ENCODE results near the gene DUSP12.
A peak's percentile ranks its signal among the peaks of the same experiment; 100 is the strongest.
"Not testable (repeated sequence)": the region's sequence is repeated elsewhere in the genome, so short reads cannot be mapped to it uniquely, and the experiment has no call there.

The DUSP12 gene
- long read RNA-seq, donor 1, transcript DUSP12-201 (6 exons, 1,270 nt) = major isoform, 17 of 28 reads
- long read RNA-seq, donor 1, partial matches to known transcripts = 7 of 28 reads
- long read RNA-seq, donor 1, other reads (novel, unspliced or antisense) = 0 of 28 reads
- long read RNA-seq, donor 2, partial matches to known transcripts = 0 of 10 reads
- long read RNA-seq, donor 2, other reads (novel, unspliced or antisense) = 7 of 10 reads
- long read RNA-seq, donor 3, partial matches to known transcripts = 11 of 19 reads
- long read RNA-seq, donor 3, other reads (novel, unspliced or antisense) = 5 of 19 reads
- long read RNA-seq, donor 4, transcript DUSP12-201 (6 exons, 1,270 nt) = major isoform, 6 of 16 reads
- long read RNA-seq, donor 4, transcript DUSP12-203 (5 exons, 740 nt) = minor isoform, 5 of 16 reads
- long read RNA-seq, donor 4, partial matches to known transcripts = 5 of 16 reads
- long read RNA-seq, donor 4, other reads (novel, unspliced or antisense) = 0 of 16 reads
- long read RNA-seq, donor 5, transcript DUSP12-201 (6 exons, 1,270 nt) = major isoform, 8 of 18 reads
- long read RNA-seq, donor 5, partial matches to known transcripts = 0 of 18 reads
- long read RNA-seq, donor 5, other reads (novel, unspliced or antisense) = 9 of 18 reads
- long read RNA-seq, donor 6, partial matches to known transcripts = 0 of 11 reads
- long read RNA-seq, donor 6, other reads (novel, unspliced or antisense) = 6 of 11 reads
- long read RNA-seq, donor 7, transcript DUSP12-201 (6 exons, 1,270 nt) = major isoform, 12 of 38 reads
- long read RNA-seq, donor 7, partial matches to known transcripts = 10 of 38 reads
- long read RNA-seq, donor 7, other reads (novel, unspliced or antisense) = 14 of 38 reads
- long read RNA-seq, donor 8, transcript DUSP12-201 (6 exons, 1,270 nt) = major isoform, 12 of 23 reads
- long read RNA-seq, donor 8, partial matches to known transcripts = 0 of 23 reads
- long read RNA-seq, donor 8, other reads (novel, unspliced or antisense) = 9 of 23 reads

- peak; percentile 99 for DNase-seq
Observed at GRCh38 chr1:161749509-161750407, at the start of gene DUSP12. TSS of gene DUSP12 (plus strand) at chr1:161749786. CDS start at chr1:161749802, 16 bp downstream.

- no peak for DNase-seq
Observed at GRCh38 chr1:161702250-161702649, 47.3 kb upstream of the DUSP12 start.

- DNase-seq = no peak
Observed at GRCh38 chr1:161705537-161705936, 44.0 kb upstream of the DUSP12 start.

GRCh38 chr1:161706113-161706481 lies 43.5 kb upstream of the DUSP12 start:
- no peak for DNase-seq

GRCh38 chr1:161706482-161707347 lies 42.9 kb upstream of the DUSP12 start, which contains the start of gene FCRLA:
TSS of gene FCRLA (plus strand) at chr1:161707229. CDS start at chr1:161707265, 36 bp downstream.
- DNase-seq = no peak

- DNase-seq = no peak
Observed at GRCh38 chr1:161707503-161707902, 42.1 kb upstream of the DUSP12 start.

GRCh38 chr1:161709373-161709772 lies 40.2 kb upstream of the DUSP12 start:
- DNase-seq = no peak

GRCh38 chr1:161710560-161710959 lies 39.0 kb upstream of the DUSP12 start:
- no peak for DNase-seq

- DNase-seq = no peak
Observed at GRCh38 chr1:161718559-161719324, 30.8 kb upstream of the DUSP12 start.

- no peak for DNase-seq
Observed at GRCh38 chr1:161719325-161719611, 30.3 kb upstream of the DUSP12 start.

GRCh38 chr1:161720422-161720821 lies 29.2 kb upstream of the DUSP12 start:
- no peak for DNase-seq

- no peak for DNase-seq
Observed at GRCh38 chr1:161720956-161721737, 28.4 kb upstream of the DUSP12 start, which contains the start of gene FCRLB. TSS of gene FCRLB (plus strand) at chr1:161721544. CDS start at chr1:161722673, 1,129 bp downstream.

- no peak for DNase-seq
Observed at GRCh38 chr1:161721738-161722343, 27.7 kb upstream of the DUSP12 start.

- no peak for DNase-seq
Observed at GRCh38 chr1:161722406-161722805, 27.2 kb upstream of the DUSP12 start.

GRCh38 chr1:161723459-161724141 lies 26.0 kb upstream of the DUSP12 start:
- DNase-seq = no peak

- DNase-seq = not testable (repeated sequence)
Observed at GRCh38 chr1:161725258-161725907, 24.2 kb upstream of the DUSP12 start.

GRCh38 chr1:161725908-161726472 lies 23.6 kb upstream of the DUSP12 start:
- peak; percentile 87 for DNase-seq
